ENCODE measurements around the gene ITGAD. TPM values are rescaled to one million over a fixed set of nuclear protein-coding genes. Genes with fewer than 3 reads are reported as not detected.

Gene ITGAD
- polyA plus RNA-seq, 10 donors: 0.26 to 1.7 (median 0.48) TPM; not detected in 1

DNA sequence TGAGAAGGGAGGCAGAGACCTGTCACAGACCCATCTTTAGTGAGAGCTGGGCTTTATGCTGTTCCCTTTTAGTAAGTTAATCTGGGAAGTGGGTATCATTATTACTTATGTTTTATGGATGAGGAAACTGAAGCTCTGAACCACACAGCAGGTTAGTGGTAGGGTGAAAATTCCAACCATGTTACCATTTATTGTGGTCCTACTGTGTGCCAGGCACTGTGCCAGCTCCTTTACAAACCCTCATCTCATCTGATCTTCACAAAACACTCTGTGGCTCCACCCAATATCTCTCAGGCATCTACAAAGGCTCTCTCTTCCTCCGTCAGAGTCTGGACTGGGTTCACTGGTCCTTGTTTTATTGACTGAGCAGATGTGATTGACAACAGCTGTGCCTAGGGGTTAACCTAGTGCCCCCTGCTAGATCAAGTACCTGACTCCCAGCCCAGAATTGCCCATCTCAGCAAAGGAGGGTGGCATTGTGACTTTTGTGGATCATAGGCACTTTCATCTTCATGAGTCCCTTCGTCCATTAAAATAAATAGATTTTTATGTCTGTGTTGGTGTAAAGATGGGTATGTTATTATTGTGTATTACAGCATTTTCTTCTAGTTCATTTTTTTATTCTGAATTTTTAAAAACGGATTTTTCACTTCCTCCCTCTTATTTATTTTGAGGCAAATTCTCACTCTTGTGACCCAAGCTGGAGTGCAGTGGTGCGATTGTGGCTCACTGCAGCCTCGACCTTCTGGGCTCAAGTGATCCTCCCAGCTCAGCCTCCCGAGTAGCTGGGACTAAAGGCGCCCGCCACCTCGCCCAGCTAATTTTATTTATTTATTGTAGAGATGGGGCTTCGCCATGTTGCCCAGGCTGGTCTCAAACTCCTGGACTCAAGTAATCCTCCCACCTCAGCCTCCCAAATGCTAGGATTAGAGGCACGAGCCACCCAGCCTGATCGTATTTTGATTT lies 81.9 kb downstream of the ITGAD start:
- DNase-seq: no peak

GRCh38 chr16:31475946-31476302 lies 82.8 kb downstream of the ITGAD start:
- no peak for DNase-seq

Other genes starting within 250 kb of the ITGAD start
- gene PRSS36, start 243.3 kb upstream of the ITGAD start, polyA plus RNA-seq (ENCODE audit: insufficient read length in 10 of 10): 1 to 10 TPM; 1.1 to 2.8 (median 1.8) TPM
- 100 to 1,000 TPM; 310 to 492 (median 406) TPM for gene FUS, start 213.2 kb upstream of the ITGAD start, polyA plus RNA-seq (ENCODE audit: insufficient read length in 10 of 10)
- 10 to 100 TPM in 1 of 10 donors, 1 to 10 TPM in 9; 3.3 to 14.0 (median 7.3) TPM for gene PYCARD, start 190.6 kb upstream of the ITGAD start, polyA plus RNA-seq (ENCODE audit: insufficient read length in 10 of 10)
- 10 to 100 TPM; 36.2 to 79.4 (median 64.6) TPM for gene TRIM72, start 179.2 kb upstream of the ITGAD start, polyA plus RNA-seq (ENCODE audit: insufficient read length in 10 of 10)
- 1 to 10 TPM in 5 of 10 donors, under 1 TPM in 5; 0.48 to 3.0 (median 0.98) TPM for gene PYDC1, start 176.2 kb upstream of the ITGAD start, polyA plus RNA-seq (ENCODE audit: insufficient read length in 10 of 10)
- 1 to 10 TPM; 3.0 to 4.9 (median 3.9) TPM for gene ITGAM, start 133.4 kb upstream of the ITGAD start, polyA plus RNA-seq (ENCODE audit: insufficient read length in 10 of 10)
- 1 to 10 TPM in 4 of 10 donors, under 1 TPM in 6; 0.23 to 1.8 (median 0.89) TPM for gene ITGAX, start 38.2 kb upstream of the ITGAD start, polyA plus RNA-seq (ENCODE audit: insufficient read length in 10 of 10)
- 100 to 1,000 TPM; 174 to 388 (median 268) TPM for gene COX6A2, start 35.0 kb downstream of the ITGAD start, polyA plus RNA-seq (ENCODE audit: insufficient read length in 10 of 10)
- gene ZNF843, start 49.5 kb downstream of the ITGAD start, polyA plus RNA-seq (ENCODE audit: insufficient read length in 10 of 10): 1 to 10 TPM; 1.5 to 3.5 (median 2.4) TPM
- 1 to 10 TPM; 5.2 to 9.0 (median 7.5) TPM for gene ARMC5, start 66.2 kb downstream of the ITGAD start, polyA plus RNA-seq (ENCODE audit: insufficient read length in 10 of 10)
- 100 to 1,000 TPM in 1 of 10 donors, 10 to 100 TPM in 9; 61.8 to 106 (median 81.9) TPM for gene TGFB1I1, start 78.8 kb downstream of the ITGAD start, polyA plus RNA-seq (ENCODE audit: insufficient read length in 10 of 10)
- gene SLC5A2, start 89.8 kb downstream of the ITGAD start, polyA plus RNA-seq (ENCODE audit: insufficient read length in 10 of 10): 10 to 100 TPM in 3 of 10 donors, 1 to 10 TPM in 7; 5.1 to 13.0 (median 7.6) TPM
- 10 to 100 TPM; 34.1 to 58.8 (median 44.6) TPM for gene RUSF1, start 115.1 kb downstream of the ITGAD start, polyA plus RNA-seq (ENCODE audit: insufficient read length in 10 of 10)
- 10 to 100 TPM in 7 of 10 donors, 1 to 10 TPM in 3; 8.6 to 48.2 (median 14.0) TPM for gene AHSP, start 134.6 kb downstream of the ITGAD start, polyA plus RNA-seq (ENCODE audit: insufficient read length in 10 of 10)

Measured in muscle of back (tissue), 11 donors.